Pancreas (tissue), 10 donors: ENCODE measurements around the gene SPINK6. TPM values are rescaled to one million over a fixed set of nuclear protein-coding genes. Genes with fewer than 3 reads are reported as not detected.

Experiments
- ATAC-seq, 4 donors: fragments of 200-7000 bp; cut with Tn5 transposase; one replicate each; pipeline versions ENCODE4 v1.8.0 to v1.9.1; 2020; ENCODE audit warnings: mild to moderate bottlenecking in 4 of 4, moderate library complexity in 4 of 4
- DNase-seq, 6 donors: peaks; one replicate each; pipeline ENCODE4 v3.0.0-alpha.2; 2020
- FAIRE-seq: peaks from 2 replicates; lab custom pipeline; 2012; peaks lifted over from hg19 to GRCh38; lab: Jason Lieb, UNC
- H3K27ac ChIP-seq, 4 donors: fragments of 200-600 bp; sonication (generic); 1 replicate in 3 of 4; 2 replicates in 1 of 4; pipeline versions ENCODE4 v1.5.0 to v1.8.0; 2020
- H3K27me3 ChIP-seq, 4 donors: fragments of 200-600 bp; one replicate each; pipeline ENCODE4 v1.8.0; 2021
- H3K36me3 ChIP-seq, 3 donors: fragments of 200-600 bp; sonication (generic) in 1 of 3; one replicate each; pipeline versions ENCODE4 v1.5.0 to v1.8.0; 2020 to 2021
- H3K4me1 ChIP-seq, 3 donors: fragments of 200-600 bp; one replicate each; pipeline ENCODE4 v1.8.0; 2021
- H3K4me3 ChIP-seq, 4 donors: fragments of 200-600 bp; sonication (generic) in 2 of 4; one replicate each; pipeline versions ENCODE4 v1.5.0 to v1.8.0; 2020 to 2021
- H3K9me3 ChIP-seq, 4 donors: fragments of 200-600 bp; one replicate each; pipeline ENCODE4 v1.8.0; 2021
- WGBS, 2 donors: extraction: QIAGEN DNeasy Blood & Tissue Kit; methylation state at CpG; one replicate each; pipeline ENCODE4 v1.1.7; 2013; 5-methylcytosine and 5-hydroxymethylcytosine counted together
- intact Hi-C, 3 donors: fragments of 100-400 bp; cut with DNase I; formaldehyde crosslinking; loops; one replicate each; pipeline versions ENCODE4 v1.11.1 to v1.14.2; 2022
- polyA plus RNA-seq, 2 donors: library from polyadenylated mRNA; stranded (reverse); fragments of 200-250 nt; gene quantifications; one replicate each; pipeline ENCODE4 v1.2.3, GENCODE V29; 2013
- total RNA-seq, 6 donors: library from RNA; stranded (reverse); fragmentation: NEBNext Ultra II Directional in 4 of 6; extraction: Animal tissue kit (Norgen Biotek cat#: 25700) in 4 of 6; gene quantifications; one replicate each; pipeline versions ENCODE4 v1.2.1 to v1.2.4, GENCODE V29; 2021 to 2023
- TF ChIP-seq, protein P1 (sequence below), 4 donors: fragments of 200-600 bp; sonication (generic) in 3 of 4; IDR thresholded peaks; one replicate each; pipeline versions ENCODE4 v1.5.0 to v1.8.0; 2021; ENCODE audit warnings: antibody characterized with exemption in 4 of 4
- donor health status: healthy with polysubstance abuse.
- donor health status: DM: no; HTN: no; CAD: no; lungs with moderate emphysema.
- donor health status: DM: no; HTN: no; CAD: no.
- donor health status: control.
- donor health status: control.
- donor health status: Bipolar disorder and iron deficiency.
- donor health status: DM: yes; HTN: yes; CAD: no.
- donor health status: DM: no; HTN: no; CAD: no.
- donor health status: DM: no; HTN: no; CAD: no.
- donor health status: DM: yes; HTN: yes; CAD: no.

SPINK6 gene
- total and polyA plus RNA-seq, 8 donors, result not detected

DNA sequence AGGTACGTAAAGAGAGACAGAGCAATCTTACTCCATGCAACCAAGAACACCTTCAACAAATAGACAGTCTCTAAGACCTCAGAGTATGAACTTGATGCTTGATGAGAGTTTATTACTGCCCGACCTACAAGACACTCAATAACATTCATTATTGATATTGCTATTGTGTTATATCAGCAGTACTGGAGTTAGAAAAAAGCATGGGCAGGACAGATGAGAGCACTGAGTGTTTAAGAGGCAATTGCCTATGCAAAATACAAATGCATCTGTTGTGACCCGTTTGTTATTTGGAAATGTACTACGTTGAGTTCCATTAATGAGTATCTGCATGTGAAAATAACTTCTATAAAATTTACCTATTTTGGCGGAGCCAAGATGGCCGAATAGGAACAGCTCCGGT is 27.4 kb downstream of the SPINK6 start:
- DNase-seq (no peak), ATAC-seq (no peak), FAIRE-seq (no peak)
- Histone ChIP-seq H3K36me3 (no peaks in the 10 kb centered on the region), H3K4me3 (no peak overlapping the region), H3K9me3 (no peaks in the 10 kb centered on the region), H3K27ac (no peak overlapping the region), H3K4me1 (no peaks in the 10 kb centered on the region), H3K27me3 (no peaks in the 10 kb centered on the region)
- TF ChIP-seq, protein P1, sequence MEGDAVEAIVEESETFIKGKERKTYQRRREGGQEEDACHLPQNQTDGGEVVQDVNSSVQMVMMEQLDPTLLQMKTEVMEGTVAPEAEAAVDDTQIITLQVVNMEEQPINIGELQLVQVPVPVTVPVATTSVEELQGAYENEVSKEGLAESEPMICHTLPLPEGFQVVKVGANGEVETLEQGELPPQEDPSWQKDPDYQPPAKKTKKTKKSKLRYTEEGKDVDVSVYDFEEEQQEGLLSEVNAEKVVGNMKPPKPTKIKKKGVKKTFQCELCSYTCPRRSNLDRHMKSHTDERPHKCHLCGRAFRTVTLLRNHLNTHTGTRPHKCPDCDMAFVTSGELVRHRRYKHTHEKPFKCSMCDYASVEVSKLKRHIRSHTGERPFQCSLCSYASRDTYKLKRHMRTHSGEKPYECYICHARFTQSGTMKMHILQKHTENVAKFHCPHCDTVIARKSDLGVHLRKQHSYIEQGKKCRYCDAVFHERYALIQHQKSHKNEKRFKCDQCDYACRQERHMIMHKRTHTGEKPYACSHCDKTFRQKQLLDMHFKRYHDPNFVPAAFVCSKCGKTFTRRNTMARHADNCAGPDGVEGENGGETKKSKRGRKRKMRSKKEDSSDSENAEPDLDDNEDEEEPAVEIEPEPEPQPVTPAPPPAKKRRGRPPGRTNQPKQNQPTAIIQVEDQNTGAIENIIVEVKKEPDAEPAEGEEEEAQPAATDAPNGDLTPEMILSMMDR (IDR thresholded peaks at IDR 0.05), result no peak
- WGBS, 2 donors, result 85 to 90% methylated on average over 7 of the region's 7 CpGs
- intact Hi-C loops, result no loop called here

DNA sequence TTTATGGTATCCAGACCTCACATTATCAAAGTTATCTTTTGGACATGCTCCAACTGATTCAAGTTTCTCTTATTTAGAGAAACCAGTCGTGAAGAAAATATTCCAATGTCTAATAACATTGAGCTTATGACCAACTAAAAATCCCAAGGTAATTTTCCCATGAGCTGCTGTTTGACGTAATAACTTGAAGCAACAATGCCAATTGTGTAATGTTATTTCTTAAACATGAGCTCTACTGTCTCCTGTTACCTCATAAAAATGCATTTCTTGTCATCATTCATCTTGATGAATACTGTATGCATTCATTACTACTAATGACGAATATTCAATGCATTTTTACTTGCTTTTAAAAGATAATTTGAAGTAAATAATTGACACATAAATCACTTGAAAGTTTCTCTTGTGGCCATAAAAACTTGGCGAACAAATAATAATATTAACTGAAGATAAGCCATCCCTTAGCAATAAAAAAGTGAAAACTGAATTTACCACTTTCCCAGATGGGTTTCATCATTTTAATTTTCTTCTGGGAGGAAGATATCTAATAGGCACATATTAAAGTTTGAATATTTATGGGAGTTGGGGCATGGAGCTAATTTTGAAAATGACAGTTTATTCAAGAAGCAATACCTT is 35.1 kb downstream of the SPINK6 start:
- no peaks in the 10 kb centered on the region for H3K9me3 ChIP-seq
- 20 to 28% methylated on average over 4 of the region's 4 CpGs for WGBS, 2 donors
- FAIRE-seq, result no peak
- no peak overlapping the region for H3K4me3 ChIP-seq
- H3K27me3 ChIP-seq, result no peaks in the 10 kb centered on the region
- no peak overlapping the region for H3K27ac ChIP-seq
- ATAC-seq, result no peak
- intact Hi-C loops, result no loop called here
- H3K4me1 ChIP-seq, result no peaks in the 10 kb centered on the region
- TF ChIP-seq, protein P1 (IDR thresholded peaks at IDR 0.05), result no peak
- DNase-seq, result no peak
- no peaks in the 10 kb centered on the region for H3K36me3 ChIP-seq

DNA sequence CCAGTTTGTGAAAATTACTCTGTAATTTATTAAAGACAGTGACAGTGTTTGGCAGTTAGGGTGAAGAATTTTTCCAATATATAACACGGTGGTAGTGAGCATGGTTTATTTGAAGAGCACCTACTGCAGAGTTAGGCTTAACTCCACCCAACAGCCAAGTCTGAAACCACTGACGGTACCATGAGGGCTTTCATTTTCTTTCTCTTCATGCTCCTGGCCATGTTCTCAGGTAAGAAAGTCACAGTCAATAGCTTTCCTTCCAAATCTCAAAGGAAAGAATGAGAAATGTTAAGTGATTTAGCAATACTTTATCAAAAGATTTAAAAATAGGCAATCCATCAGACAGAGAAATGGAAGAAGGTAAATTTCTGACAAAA is 35.6 kb downstream of the SPINK6 start, which contains the start of gene MARCOL:
Gene MARCOL (plus strand): TSS at position 108 of the 377 bp plus-strand sequence. CDS start 73 bp downstream, at position 181.
- ATAC-seq, result no peak
- TF ChIP-seq, protein P1 (IDR thresholded peaks at IDR 0.05), result no peak
- FAIRE-seq, result no peak

DNA sequence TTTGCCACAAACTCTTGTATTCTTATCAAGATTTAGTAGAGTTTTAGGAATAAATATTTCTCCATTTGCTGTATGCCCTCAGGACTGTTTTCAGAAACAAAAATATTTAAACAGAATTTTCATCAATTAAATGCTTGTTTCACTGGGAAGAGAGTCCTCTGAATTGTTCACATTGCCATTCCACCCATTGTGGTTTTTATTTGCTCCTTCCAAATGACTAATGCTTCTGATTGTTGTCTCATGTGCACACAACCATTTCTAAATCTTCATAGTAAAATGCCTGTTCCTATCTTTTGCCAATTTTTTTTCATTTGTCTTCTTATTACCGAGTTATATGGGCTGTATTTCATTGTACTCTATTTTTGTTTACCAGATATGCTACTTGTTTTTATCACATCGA is 46.1 kb downstream of the SPINK6 start:
- WGBS, 2 donors, result 65 to 76% methylated on average over 2 of the region's 2 CpGs
- TF ChIP-seq, protein P1 (IDR thresholded peaks at IDR 0.05), result no peak
- no peak for FAIRE-seq
- Histone ChIP-seq H3K36me3 (no peaks in the 10 kb centered on the region), H3K4me1 (no peaks in the 10 kb centered on the region), H3K9me3 (peaks cover 0 to 2% (median 0%) of the 10 kb centered on the region in 4 donors), H3K27ac (no peak overlapping the region), H3K4me3 (no peak overlapping the region), H3K27me3 (no peaks in the 10 kb centered on the region)
- DNase-seq, result no peak
- ATAC-seq, result no peak
- intact Hi-C loops, result no loop called here

More for the DNA sequence above, 35.6 kb downstream of the SPINK6 start, which contains the start of gene MARCOL:
- no peak for DNase-seq
- H3K27me3 ChIP-seq, result no peaks in the 10 kb centered on the region
- H3K36me3 ChIP-seq, result no peaks in the 10 kb centered on the region
- WGBS, 2 donors, result 42 to 46% methylated on average over 2 of the region's 2 CpGs
- intact Hi-C loops, result no loop called here
- H3K4me1 ChIP-seq, result no peaks in the 10 kb centered on the region
- no peak within 1 kb of the TSS for H3K27ac ChIP-seq
- no peaks in the 10 kb centered on the region for H3K9me3 ChIP-seq
- H3K4me3 ChIP-seq, result no peak within 1 kb of the TSS

DNA sequence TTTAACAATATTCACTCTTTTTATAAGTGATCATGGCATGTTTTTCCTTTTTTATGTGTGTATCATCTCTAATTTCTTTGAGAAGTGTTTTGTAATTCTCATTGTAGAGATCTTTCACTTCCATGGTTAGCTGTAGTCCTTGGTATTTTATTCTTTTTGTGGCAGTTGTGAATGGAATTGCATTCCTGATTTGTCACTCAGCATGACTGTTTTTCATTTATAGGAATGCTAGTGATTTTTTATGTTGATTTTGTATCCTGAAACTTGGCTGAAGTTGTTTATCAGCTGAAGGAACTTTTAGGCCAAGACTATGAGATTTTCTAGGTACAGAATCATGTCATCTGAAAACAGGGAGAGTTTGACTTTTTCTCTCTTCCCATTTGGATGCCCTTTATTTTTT is 52.6 kb downstream of the SPINK6 start:
- ATAC-seq (no peak), DNase-seq (no peak), FAIRE-seq (no peak)
- Histone ChIP-seq H3K36me3 (no peaks in the 10 kb centered on the region), H3K27ac (no peak overlapping the region), H3K4me1 (no peaks in the 10 kb centered on the region), H3K4me3 (no peak overlapping the region), H3K9me3 (no peaks in the 10 kb centered on the region), H3K27me3 (no peaks in the 10 kb centered on the region)
- TF ChIP-seq, protein P1 (IDR thresholded peaks at IDR 0.05), result no peak
- intact Hi-C loops, result no loop called here
